ENCODE data around the gene RGS9. TPM values are rescaled to one million over a fixed set of nuclear protein-coding genes. Genes with fewer than 3 reads are reported as not detected.
"Not testable (repeated sequence)": the region's sequence is repeated elsewhere in the genome, so short reads cannot be mapped to it uniquely, and the experiment has no call there.

The RGS9 gene
- total and polyA plus RNA-seq, 4 donors: 2.1 to 10.6 (median 3.3) TPM

DNA sequence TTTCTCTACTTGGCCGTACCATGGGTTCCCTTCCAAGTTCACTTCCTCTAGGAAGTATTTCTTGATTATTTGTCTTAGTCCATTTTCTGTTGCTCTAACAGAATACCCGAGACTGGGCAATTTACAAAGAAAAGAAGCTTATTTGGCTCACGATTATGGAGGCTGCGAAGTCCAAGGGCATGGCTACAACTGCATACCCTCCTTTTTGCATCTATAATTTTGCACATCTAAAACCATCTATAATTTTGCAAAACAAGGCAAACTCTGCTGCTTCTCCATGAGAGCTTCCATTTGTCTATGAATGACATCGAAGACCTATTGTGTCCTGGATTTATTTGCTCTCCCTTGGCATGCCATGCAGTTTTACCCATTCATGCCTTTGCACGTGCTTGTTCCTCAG lies 27.6 kb upstream of the RGS9 start:
- ATAC-seq (ENCODE audit: insufficient read depth, low FRiP score) (no peak), DNase-seq (no peak)
- Histone ChIP-seq H3K4me1 (ENCODE audit: control insufficient read depth in 5 of 5, insufficient read depth in 5 of 5, low read length in 5 of 5) (peaks cover 0 to 18% (median 14%) of the 10 kb centered on the region in 5 donors), H3K27me3 (ENCODE audit: control insufficient read depth in 3 of 3, insufficient read depth in 3 of 3, low read length in 2 of 3) (no peaks in the 10 kb centered on the region), H3K4me3 (no peak overlapping the region), H3K27ac (ENCODE audit: low read depth in 1 of 2, low read length in 1 of 2) (no peak overlapping the region), H3K9ac (ENCODE audit: insufficient read depth in 1 of 2, low read length in 2 of 2) (no peak overlapping the region), H3K36me3 (ENCODE audit: control insufficient read depth in 4 of 4, insufficient read depth in 4 of 4, low read length in 4 of 4) (peaks cover 0 to 9% (median 0%) of the 10 kb centered on the region in 4 donors), H3K9me3 (ENCODE audit: control insufficient read depth in 4 of 4, insufficient read depth in 3 of 4, low read length in 3 of 4) (no peaks in the 10 kb centered on the region)
- TF ChIP-seq CTCF (IDR thresholded peaks at IDR 0.05; ENCODE audit: control extremely low read depth, extremely low read depth): no peak
- 41 to 43% methylated on average over 6 of the region's 6 CpGs for WGBS, 2 donors

GRCh38 chr17:65109990-65110680 lies 27.0 kb upstream of the RGS9 start:
- Histone ChIP-seq H3K36me3 (ENCODE audit: control insufficient read depth in 4 of 4, insufficient read depth in 4 of 4, low read length in 4 of 4) (peaks cover 0 to 9% (median 0%) of the 10 kb centered on the region in 4 donors), H3K9ac (ENCODE audit: insufficient read depth in 1 of 2, low read length in 2 of 2) (no peak overlapping the region), H3K9me3 (ENCODE audit: control insufficient read depth in 4 of 4, insufficient read depth in 3 of 4, low read length in 3 of 4) (no peaks in the 10 kb centered on the region), H3K27ac (ENCODE audit: low read depth in 1 of 2, low read length in 1 of 2) (no peak overlapping the region), H3K27me3 (ENCODE audit: control insufficient read depth in 3 of 3, insufficient read depth in 3 of 3, low read length in 2 of 3) (no peaks in the 10 kb centered on the region), H3K4me3 (no peak overlapping the region), H3K4me1 (ENCODE audit: control insufficient read depth in 5 of 5, insufficient read depth in 5 of 5, low read length in 5 of 5) (peaks cover 0 to 18% (median 12%) of the 10 kb centered on the region in 5 donors)
- ATAC-seq (ENCODE audit: insufficient read depth, low FRiP score) (no peak), DNase-seq (no peak)
- TF ChIP-seq CTCF (IDR thresholded peaks at IDR 0.05; ENCODE audit: control extremely low read depth, extremely low read depth): no peak
- 85 to 95% methylated on average over 2 of the region's 2 CpGs for WGBS, 2 donors

GRCh38 chr17:65115839-65116238 lies 21.3 kb upstream of the RGS9 start:
- DNase-seq (no peak), ATAC-seq (ENCODE audit: insufficient read depth, low FRiP score) (no peak)
- no peak for TF ChIP-seq CTCF (IDR thresholded peaks at IDR 0.05; ENCODE audit: control extremely low read depth, extremely low read depth)
- peaks cover 0 to 5% (median 0%) of the 10 kb centered on the region in 4 donors for H3K36me3 ChIP-seq (ENCODE audit: control insufficient read depth in 4 of 4, insufficient read depth in 4 of 4, low read length in 4 of 4)
- WGBS, 2 donors: 29 to 34% methylated on average over 3 of the region's 3 CpGs
- H3K4me1 ChIP-seq (ENCODE audit: control insufficient read depth in 5 of 5, insufficient read depth in 5 of 5, low read length in 5 of 5): no peaks in the 10 kb centered on the region
- no peak overlapping the region for H3K27ac ChIP-seq (ENCODE audit: low read depth in 1 of 2, low read length in 1 of 2)
- peaks cover 0 to 2% (median 0%) of the 10 kb centered on the region in 4 donors for H3K9me3 ChIP-seq (ENCODE audit: control insufficient read depth in 4 of 4, insufficient read depth in 3 of 4, low read length in 3 of 4)
- no peak overlapping the region for H3K9ac ChIP-seq (ENCODE audit: insufficient read depth in 1 of 2, low read length in 2 of 2)
- peaks cover 0 to 2% (median 0%) of the 10 kb centered on the region in 3 donors for H3K27me3 ChIP-seq (ENCODE audit: control insufficient read depth in 3 of 3, insufficient read depth in 3 of 3, low read length in 2 of 3)
- H3K4me3 ChIP-seq: no peak overlapping the region

GRCh38 chr17:65116515-65116914 lies 20.7 kb upstream of the RGS9 start:
- not testable (repeated sequence) for ATAC-seq (ENCODE audit: insufficient read depth, low FRiP score)

More at GRCh38 chr17:65116515-65116914, 20.7 kb upstream of the RGS9 start:
- not testable (repeated sequence) for H3K36me3 ChIP-seq (ENCODE audit: control insufficient read depth in 4 of 4, insufficient read depth in 4 of 4, low read length in 4 of 4); DNase-seq; H3K4me3 ChIP-seq; H3K27me3 ChIP-seq (ENCODE audit: control insufficient read depth in 3 of 3, insufficient read depth in 3 of 3, low read length in 2 of 3); H3K9me3 ChIP-seq (ENCODE audit: control insufficient read depth in 4 of 4, insufficient read depth in 3 of 4, low read length in 3 of 4); H3K9ac ChIP-seq (ENCODE audit: insufficient read depth in 1 of 2, low read length in 2 of 2); H3K4me1 ChIP-seq (ENCODE audit: control insufficient read depth in 5 of 5, insufficient read depth in 5 of 5, low read length in 5 of 5); H3K27ac ChIP-seq (ENCODE audit: low read depth in 1 of 2, low read length in 1 of 2)
- WGBS, 2 donors: 40 to 81% methylated on average over 5 of the region's 5 CpGs

Measured in lung (tissue), 12 donors.